Measurements from ENCODE around the gene CTU1.

CTU1 gene

DNA sequence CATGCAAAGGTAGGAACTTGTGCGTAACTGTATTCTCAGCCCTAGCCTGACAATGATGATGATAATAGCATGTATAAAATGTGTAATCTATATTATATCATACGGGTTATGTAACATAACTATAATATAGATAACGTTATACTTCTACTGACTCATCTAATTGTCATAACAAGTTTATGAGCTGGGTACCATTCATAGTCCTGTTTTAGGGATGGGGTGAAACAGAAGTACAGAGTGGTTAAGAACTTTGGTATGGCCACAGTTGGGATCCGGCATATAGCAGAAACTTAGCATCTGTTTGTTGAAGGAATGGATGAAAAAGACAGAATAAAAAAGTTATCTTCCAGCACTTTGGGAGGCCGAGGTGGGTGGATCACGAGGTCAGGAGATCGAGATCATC is 5.2 kb downstream of the CTU1 start:
- DNase-seq (ENCODE audit: low spot score): no peak
- H3K4me3 ChIP-seq (ENCODE audit: severe bottlenecking): no peak overlapping the region
- no peak overlapping the region for H3K27ac ChIP-seq (ENCODE audit: poor library complexity, severe bottlenecking)
- H3K9me3 ChIP-seq (ENCODE audit: severe bottlenecking): no peaks in the 10 kb centered on the region
- H3K4me1 ChIP-seq (ENCODE audit: insufficient read depth, poor library complexity, severe bottlenecking): no peaks in the 10 kb centered on the region
- no peak for ATAC-seq (ENCODE audit: low read depth)
- peaks cover 34% of the 10 kb centered on the region for H3K36me3 ChIP-seq (ENCODE audit: low read depth)
- TF ChIP-seq CTCF (IDR thresholded peaks at IDR 0.05; ENCODE audit: poor library complexity, severe bottlenecking): no peak
- H3K27me3 ChIP-seq (ENCODE audit: insufficient read depth, poor library complexity, severe bottlenecking): no peaks in the 10 kb centered on the region

- Histone ChIP-seq H3K36me3 (ENCODE audit: low read depth) (peaks cover 30% of the 10 kb centered on the region), H3K27me3 (ENCODE audit: insufficient read depth, poor library complexity, severe bottlenecking) (no peaks in the 10 kb centered on the region), H3K27ac (ENCODE audit: poor library complexity, severe bottlenecking) (no peak overlapping the region), H3K4me1 (ENCODE audit: insufficient read depth, poor library complexity, severe bottlenecking) (peaks cover 7% of the 10 kb centered on the region), H3K4me3 (ENCODE audit: severe bottlenecking) (no peak overlapping the region), H3K9me3 (ENCODE audit: severe bottlenecking) (no peaks in the 10 kb centered on the region)
- no peak for DNase-seq (ENCODE audit: low spot score)
- ATAC-seq (ENCODE audit: low read depth): no peak
- no peak for TF ChIP-seq CTCF (IDR thresholded peaks at IDR 0.05; ENCODE audit: poor library complexity, severe bottlenecking)
Measured at GRCh38 chr19:51101171-51101865, 6.9 kb downstream of the CTU1 start.

- Histone ChIP-seq H3K27ac (ENCODE audit: poor library complexity, severe bottlenecking) (no peak overlapping the region), H3K27me3 (ENCODE audit: insufficient read depth, poor library complexity, severe bottlenecking) (no peaks in the 10 kb centered on the region), H3K4me3 (ENCODE audit: severe bottlenecking) (no peak overlapping the region), H3K36me3 (ENCODE audit: low read depth) (peaks cover 30% of the 10 kb centered on the region), H3K9me3 (ENCODE audit: severe bottlenecking) (no peaks in the 10 kb centered on the region), H3K4me1 (ENCODE audit: insufficient read depth, poor library complexity, severe bottlenecking) (peaks cover 7% of the 10 kb centered on the region)
- DNase-seq (ENCODE audit: low spot score) (no peak), ATAC-seq (ENCODE audit: low read depth) (no peak)
- no peak for TF ChIP-seq CTCF (IDR thresholded peaks at IDR 0.05; ENCODE audit: poor library complexity, severe bottlenecking)
Measured at GRCh38 chr19:51100601-51101000, 7.6 kb downstream of the CTU1 start.

GRCh38 chr19:51099047-51099382 is 9.2 kb downstream of the CTU1 start:
- H3K36me3 ChIP-seq (ENCODE audit: low read depth): peaks cover 30% of the 10 kb centered on the region
- DNase-seq (ENCODE audit: low spot score): no peak
- peaks cover 7% of the 10 kb centered on the region for H3K4me1 ChIP-seq (ENCODE audit: insufficient read depth, poor library complexity, severe bottlenecking)
- H3K27ac ChIP-seq (ENCODE audit: poor library complexity, severe bottlenecking): no peak overlapping the region
- no peak for TF ChIP-seq CTCF (IDR thresholded peaks at IDR 0.05; ENCODE audit: poor library complexity, severe bottlenecking)
- H3K9me3 ChIP-seq (ENCODE audit: severe bottlenecking): no peaks in the 10 kb centered on the region
- ATAC-seq (ENCODE audit: low read depth): no peak
- H3K27me3 ChIP-seq (ENCODE audit: insufficient read depth, poor library complexity, severe bottlenecking): no peaks in the 10 kb centered on the region
- no peak overlapping the region for H3K4me3 ChIP-seq (ENCODE audit: severe bottlenecking)

GRCh38 chr19:51098365-51099046 is 9.7 kb downstream of the CTU1 start:
- Histone ChIP-seq H3K27ac (ENCODE audit: poor library complexity, severe bottlenecking) (no peak overlapping the region), H3K4me1 (ENCODE audit: insufficient read depth, poor library complexity, severe bottlenecking) (peaks cover 7% of the 10 kb centered on the region), H3K9me3 (ENCODE audit: severe bottlenecking) (no peaks in the 10 kb centered on the region), H3K4me3 (ENCODE audit: severe bottlenecking) (no peak overlapping the region), H3K36me3 (ENCODE audit: low read depth) (peaks cover 26% of the 10 kb centered on the region), H3K27me3 (ENCODE audit: insufficient read depth, poor library complexity, severe bottlenecking) (no peaks in the 10 kb centered on the region)
- ATAC-seq (ENCODE audit: low read depth): no peak
- no peak for DNase-seq (ENCODE audit: low spot score)
- TF ChIP-seq CTCF (IDR thresholded peaks at IDR 0.05; ENCODE audit: poor library complexity, severe bottlenecking): no peak

Measured in RWPE2 (cell line).